Midbrain (tissue), 1 donor: ENCODE results near the gene PCF11.
"Not testable (repeated sequence)": the region's sequence is repeated elsewhere in the genome, so short reads cannot be mapped to it uniquely, and the experiment has no call there.

Experiments used
- DNase-seq: peaks from one replicate; lab custom pipeline; 2025; lab: John Stamatoyannopoulos, UW

The PCF11 gene, protein sequence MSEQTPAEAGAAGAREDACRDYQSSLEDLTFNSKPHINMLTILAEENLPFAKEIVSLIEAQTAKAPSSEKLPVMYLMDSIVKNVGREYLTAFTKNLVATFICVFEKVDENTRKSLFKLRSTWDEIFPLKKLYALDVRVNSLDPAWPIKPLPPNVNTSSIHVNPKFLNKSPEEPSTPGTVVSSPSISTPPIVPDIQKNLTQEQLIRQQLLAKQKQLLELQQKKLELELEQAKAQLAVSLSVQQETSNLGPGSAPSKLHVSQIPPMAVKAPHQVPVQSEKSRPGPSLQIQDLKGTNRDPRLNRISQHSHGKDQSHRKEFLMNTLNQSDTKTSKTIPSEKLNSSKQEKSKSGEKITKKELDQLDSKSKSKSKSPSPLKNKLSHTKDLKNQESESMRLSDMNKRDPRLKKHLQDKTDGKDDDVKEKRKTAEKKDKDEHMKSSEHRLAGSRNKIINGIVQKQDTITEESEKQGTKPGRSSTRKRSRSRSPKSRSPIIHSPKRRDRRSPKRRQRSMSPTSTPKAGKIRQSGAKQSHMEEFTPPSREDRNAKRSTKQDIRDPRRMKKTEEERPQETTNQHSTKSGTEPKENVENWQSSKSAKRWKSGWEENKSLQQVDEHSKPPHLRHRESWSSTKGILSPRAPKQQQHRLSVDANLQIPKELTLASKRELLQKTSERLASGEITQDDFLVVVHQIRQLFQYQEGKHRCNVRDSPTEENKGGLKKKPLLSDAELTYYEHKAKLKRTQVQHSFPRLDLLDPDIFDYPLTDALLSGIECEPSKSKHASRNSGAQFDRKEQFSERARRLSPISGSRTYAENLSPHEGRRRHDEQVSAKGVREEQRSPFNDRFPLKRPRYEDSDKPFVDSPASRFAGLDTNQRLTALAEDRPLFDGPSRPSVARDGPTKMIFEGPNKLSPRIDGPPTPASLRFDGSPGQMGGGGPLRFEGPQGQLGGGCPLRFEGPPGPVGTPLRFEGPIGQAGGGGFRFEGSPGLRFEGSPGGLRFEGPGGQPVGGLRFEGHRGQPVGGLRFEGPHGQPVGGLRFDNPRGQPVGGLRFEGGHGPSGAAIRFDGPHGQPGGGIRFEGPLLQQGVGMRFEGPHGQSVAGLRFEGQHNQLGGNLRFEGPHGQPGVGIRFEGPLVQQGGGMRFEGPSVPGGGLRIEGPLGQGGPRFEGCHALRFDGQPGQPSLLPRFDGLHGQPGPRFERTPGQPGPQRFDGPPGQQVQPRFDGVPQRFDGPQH (N-terminal part only)

DNA sequence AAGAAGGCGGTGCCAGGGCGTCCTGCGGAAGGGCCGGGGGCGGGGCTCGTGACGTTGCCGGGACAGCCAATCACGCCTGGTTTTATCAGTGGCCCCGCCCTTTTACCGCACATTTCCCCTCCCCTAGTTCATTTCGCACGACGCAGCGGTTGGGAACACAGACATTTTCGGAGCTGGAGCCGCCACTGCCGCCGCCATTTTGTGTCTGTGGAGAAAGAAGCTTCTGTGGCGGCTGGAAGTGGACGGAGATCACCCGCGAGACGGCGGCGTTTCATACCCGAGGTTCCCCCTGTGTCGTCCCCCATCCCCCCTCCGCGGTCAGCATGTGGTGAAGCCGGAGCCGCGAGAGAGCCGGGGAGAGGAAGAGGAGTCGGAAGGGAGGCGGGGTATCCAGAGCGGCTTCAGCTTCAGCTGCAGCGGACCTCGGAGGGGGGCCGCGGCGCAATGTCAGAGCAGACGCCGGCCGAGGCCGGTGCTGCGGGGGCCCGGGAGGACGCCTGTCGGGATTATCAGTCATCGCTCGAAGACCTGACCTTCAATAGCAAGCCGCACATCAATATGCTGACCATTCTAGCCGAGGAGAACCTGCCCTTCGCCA lies at the start of gene PCF11:
TSS of gene PCF11 (plus strand) at position 136 of the 598 bp plus-strand sequence. CDS start at position 445, 309 bp downstream.
- DNase-seq = no peak

DNA sequence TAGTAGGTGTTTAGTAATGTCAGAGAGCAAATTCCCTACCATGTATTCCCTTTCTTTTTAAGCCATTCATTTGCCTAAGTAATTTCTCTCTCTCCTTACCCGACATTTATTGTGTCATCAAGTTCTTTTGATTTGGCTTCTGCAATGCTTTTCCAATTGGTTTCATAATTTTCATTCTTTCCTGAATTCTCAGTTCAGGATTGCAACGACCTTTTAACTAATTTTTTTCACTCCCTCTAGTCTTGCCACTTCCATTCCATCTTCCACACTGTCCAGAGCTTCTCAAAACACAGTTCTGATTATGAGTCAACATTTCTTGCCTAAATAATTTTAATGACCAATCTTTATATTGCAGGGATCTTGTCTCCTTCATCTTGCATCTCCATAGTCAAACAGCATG lies 44.0 kb upstream of the PCF11 start:
- no peak for DNase-seq

DNA sequence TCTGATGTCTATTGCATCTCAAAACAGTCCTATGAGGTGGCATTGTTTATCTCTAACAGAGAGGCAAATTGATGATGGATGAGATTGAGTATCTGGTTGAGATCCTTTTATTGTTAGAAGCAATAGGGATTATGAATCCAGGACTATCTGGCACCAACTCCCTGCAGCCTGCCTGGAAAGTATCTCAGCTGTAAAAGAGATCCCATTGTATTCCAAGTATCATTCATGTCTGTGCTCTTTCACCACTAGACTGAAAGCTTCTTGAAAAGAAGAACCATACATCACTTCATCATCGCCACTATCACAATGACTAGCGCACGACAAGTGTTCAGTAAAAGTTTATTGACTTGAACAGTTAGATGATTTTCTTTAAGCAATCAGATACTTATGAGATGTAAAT lies 41.9 kb upstream of the PCF11 start:
- no peak for DNase-seq

DNA sequence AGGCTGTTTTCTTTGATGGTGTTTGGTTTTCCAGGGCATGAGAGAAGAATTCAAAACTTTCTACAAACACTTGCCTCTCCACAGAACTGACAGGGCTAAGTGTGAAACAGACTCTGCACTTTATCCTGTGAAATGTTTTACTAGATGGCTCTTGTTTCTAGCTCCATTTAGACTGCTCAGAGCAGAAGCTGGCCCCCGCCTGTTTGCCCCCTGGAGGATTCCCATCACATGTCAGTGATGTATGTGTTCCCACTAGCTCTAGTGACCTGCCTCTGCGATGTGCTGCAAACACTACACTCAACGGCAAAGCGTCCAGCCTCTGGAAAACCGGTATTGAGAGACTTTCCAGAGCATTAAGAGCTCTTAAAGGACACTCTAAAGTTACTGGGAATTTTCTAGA lies 41.4 kb upstream of the PCF11 start:
- DNase-seq = no peak

DNA sequence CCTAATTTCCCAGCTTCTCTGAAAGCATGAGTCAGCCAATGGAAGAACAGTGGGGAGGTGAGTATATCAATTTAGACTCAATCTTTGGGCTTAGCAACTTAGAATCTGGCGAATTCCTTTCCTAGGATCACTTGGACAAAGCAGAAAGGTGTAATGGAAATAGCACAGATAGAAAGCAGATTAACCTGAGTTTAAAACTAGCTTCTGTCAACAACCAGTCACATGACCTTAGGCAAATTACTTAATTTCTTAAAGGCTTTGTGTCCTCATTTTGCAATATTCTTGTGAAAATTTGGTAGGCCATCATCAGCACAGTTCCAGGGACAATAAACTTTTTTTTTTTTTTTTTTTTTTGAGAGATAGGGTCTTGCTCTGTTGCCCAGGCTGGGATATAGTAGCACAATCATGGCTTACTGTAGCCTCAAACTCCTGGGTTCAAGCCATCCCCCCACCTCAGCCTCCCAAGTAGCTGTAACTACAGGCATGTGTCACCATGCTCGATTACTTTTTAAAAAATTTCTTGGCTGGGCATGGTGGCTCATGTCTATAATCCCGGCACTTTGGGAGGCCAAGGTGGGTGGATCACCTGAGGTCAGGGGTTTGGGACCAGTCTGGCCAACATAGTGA lies 40.8 kb upstream of the PCF11 start:
- no peak for DNase-seq

DNA sequence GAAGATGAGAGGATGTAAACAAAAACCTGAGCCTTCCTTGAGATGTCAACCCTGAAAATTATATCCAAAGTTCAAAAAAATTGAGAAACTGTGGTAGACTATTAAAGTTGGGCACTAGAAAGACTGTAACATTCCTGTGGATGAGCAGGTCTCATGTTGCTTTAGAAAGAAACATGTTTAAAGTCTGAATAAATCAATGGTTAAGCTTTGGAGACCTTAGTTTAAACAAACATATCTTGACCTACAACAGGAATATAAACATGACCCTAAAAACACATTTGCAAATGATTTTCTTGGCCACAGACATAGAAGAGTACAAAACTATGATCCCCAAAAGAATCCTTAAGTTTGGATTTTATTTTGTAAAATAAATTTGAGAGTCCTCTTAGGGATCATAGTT lies 38.1 kb upstream of the PCF11 start:
- DNase-seq = no peak

DNA sequence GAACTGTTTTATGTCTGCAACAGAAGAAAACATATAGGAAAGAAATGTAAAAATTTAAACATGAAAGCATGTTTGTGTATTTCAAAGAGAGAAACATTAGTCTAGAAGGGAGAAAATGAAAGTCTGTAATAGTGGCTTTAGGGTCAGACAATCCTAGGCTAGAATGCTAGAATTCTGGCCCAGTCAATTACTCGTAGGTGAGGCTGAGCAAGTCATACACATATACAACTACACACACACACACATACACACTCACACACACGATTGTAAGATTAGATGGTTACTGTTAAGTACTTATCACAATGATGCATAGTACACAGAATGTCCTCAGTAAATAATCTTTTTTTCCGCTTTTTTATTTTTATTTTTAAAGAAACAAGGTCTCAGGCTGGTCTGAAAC lies 37.7 kb upstream of the PCF11 start:
- no peak for DNase-seq

DNA sequence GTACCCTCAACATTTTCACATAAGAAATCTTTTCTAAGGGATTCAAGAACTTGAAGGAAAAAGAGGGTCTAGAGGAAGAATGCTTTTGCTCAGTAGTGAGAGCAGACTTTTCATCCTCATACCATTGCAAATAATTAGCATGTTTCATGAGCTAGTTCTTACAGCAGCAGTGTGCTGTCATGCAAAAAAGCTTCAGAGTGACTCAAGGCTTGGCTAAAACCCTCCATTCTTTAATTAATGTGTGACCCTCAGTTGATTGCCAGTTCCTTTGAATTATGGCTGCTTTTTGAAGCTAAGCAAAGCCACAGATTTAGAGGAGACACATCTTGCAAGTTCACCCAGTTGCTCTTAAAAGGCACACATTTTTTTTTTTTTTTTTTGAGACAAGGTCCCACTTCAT lies 36.6 kb upstream of the PCF11 start:
- DNase-seq = no peak

DNA sequence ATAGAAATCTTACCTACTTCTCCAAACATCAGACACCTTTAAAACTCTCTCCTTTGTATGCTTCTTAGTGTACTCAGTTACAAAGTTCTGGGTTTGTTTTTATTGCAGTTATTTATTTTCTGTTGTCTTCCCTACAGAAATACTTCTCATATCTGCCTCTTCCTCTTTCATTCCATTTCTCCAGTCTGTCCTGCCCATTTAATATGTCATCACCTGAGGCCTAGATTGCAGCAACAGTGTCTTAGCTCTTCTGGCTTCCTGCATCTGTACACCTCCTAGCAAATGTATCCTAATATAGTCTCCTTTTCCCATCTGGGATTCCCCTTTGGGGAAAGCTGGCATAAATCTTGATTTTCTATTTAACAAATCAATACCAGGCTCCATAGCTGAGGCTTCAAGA lies 34.9 kb upstream of the PCF11 start:
- no peak for DNase-seq

DNA sequence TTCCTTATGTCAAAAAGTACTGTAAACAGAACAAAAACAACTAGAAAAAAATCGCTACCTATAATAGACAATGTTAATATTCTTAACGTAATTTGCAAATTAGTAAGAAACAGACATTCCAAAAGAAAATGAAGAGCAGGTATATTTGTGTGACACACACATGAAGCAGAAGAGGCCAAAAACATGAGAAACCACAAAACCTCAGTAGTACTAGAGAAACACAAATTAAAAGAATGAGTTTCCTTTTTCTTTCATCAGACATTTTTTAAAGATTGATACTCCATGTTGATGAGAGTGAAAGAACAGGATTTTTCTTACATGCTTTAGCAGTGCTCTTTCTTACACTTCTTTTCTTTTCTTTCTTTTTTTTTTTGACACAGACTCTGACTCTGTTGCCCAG lies 34.2 kb upstream of the PCF11 start:
- DNase-seq = no peak

DNA sequence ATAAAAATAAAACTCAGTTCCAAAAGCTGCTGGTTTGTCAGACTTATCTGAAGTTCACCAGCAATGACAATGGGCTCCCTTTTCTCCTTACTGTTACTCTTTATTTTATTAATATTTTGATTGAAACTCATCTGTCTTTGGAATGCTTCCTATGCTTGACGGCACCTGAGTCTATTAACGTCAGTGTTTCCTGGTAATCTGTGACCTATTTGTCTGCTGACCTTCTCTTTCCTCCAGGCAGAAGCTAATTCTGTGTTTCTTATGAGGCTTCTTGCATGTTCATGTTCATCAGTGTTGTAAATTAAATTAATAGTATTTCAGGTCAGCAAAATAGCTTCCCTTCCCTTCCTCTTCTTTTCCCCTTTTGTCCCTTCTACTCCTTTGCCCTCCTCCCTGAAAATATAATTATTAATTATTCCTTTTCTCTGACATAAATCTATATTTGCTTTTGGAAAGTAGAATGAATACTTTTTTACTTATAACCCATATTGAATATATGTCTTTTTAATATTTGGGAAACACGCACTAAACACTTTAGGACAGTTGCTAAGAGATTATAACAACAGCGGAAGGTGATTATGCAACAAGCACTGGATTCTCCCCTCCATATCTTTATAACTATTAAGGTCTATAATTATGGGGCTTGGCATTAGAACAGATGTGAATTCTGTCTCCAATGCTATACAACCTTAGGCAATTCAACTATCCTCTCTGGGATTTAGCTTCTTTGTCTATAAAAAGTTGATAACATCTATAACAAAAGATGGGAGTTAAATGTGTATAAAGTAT lies 32.1 kb upstream of the PCF11 start:
- DNase-seq = no peak

DNA sequence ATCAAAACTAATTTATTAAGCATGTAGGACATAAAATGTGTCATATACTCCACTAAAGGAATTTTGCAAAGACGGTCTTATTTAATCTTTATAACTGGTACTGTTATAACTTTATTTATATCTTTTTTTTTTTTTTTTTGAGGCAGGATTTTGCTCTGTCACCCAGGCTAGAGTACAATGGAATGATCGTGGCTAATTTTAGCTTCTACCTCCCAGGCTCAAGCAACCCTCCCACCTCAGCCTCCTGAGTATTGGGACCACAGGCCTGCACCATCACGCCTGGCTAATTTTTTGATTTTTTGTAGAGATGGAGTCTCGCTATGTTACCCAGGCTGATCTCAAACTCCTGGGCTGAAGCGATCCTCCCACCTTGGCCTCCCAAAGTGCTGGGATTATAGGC lies 31.4 kb upstream of the PCF11 start:
- no peak for DNase-seq

DNA sequence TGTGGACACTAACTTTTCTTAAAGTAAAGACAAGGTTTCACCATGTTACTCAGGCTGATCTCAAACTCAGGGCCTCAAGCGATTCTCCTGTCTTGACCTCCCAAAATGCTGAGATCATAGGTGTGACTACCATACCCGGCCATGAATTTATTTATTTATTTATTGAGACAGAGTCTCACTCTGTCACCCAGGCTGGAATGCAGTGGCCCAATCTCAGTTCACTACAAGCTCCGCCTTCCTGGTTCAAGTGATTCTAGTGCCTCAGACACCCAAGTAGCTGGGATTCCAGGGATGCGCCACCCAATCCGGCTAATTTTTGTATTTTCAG lies 29.7 kb upstream of the PCF11 start:
- DNase-seq = no peak

DNA sequence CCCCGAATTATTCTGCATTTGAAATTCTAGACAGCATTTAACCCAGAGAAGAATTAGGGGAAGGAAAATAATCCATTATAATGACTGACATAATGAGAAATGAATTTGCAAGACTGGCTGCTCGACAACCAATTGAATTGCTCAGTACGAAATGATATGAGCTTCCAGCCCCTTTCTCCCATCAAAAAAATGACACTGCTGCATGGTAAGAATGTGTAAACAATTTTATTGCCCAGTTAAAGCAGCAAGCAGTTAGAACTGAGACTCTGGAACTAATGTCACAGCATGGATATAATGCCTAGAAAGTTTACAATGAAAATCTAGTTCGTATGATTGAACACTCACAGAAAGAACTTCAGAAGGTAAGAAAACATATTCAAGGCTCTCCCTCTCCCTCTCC lies 24.7 kb upstream of the PCF11 start:
- DNase-seq = no peak

DNA sequence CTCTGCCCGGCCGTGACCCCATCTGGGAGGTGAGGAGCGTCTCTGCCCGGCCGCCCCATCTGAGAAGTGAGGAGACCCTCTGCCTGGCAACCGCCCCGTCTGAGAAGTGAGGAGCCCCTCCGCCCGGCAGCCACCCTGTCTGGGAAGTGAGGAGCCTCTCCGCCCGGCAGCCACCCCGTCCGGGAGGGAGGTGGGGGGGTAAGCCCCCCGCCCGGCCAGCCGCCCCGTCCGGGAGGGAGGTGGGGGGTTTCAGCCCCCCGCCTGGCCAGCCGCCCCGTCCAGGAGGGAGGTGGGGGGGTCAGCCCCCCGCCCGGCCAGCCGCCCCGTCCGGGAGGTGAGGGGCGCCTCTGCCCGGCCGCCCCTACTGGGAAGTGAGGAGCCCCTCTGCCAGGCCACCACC lies 23.7 kb upstream of the PCF11 start:
- DNase-seq = not testable (repeated sequence)

DNA sequence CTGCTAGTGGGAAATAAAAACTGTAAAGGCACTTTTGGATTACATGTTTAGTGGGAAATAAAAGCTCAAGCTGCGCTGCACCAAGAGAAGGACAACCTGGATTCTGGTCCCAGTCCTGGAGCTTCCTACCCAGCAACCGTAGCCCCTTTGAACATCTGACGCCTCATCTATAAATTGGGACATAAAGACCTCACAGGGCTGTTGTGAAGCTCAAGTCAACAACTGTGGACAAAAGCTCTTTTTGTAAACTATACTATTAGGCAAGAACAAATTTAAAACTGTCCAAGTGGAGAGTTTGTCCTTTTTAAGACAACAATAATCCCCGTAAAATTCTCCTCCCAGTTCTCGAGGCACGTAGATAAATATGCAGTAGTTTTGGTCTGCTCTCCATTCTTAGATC lies 17.6 kb upstream of the PCF11 start:
- no peak for DNase-seq

DNA sequence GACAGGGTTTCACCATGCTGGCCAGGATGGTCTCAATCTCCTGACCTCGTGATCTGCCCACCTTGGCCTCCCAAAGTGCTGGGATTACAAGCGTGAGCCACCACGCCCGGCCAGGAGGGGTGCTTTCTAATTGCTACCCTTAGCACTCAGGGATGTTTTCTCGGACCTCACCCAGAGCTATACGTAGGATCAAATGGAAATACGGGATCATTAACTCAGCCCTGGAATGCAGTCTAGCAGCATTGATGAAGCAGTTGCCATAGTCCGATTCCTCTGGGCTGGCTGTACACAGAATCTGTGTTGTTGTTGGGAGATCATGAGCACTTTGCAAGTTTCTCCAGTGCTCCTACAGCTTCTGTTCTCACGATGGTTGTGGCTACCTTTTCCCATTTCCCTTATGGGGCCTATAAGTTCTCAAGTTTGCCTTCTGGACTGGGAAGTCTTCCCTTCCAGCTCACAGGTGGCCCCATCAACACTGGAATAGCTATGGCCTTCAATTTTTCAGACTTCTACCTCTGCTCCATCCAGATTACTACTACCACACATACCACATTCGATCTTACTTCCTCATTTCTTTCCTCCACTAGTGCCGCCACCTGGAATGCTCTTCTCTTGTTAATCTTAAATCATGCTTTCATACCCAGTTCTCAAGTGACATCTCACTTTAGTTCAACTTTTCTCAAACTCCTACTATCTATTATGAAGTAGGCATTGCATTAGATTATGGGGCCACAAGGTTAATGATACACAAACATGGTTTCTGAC lies 16.1 kb upstream of the PCF11 start:
- DNase-seq = no peak

DNA sequence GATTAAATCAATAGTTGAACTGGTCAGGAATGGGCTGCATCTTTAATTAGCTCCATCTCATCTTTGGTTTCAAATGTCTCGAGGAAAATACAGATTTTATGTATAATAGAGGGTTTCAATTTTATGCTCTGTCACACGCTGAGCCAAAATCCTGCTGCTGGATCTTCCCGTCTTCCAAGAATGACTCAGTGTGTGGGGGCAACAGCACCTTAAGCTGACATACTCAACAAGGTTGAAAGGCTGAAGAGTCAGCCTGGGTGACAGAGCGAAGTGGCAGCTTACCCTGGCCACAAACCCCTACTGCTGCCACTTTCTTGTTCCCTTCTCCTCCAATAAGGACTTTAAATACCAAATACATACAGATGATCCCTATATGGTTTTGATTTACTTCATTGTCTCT lies 9.0 kb upstream of the PCF11 start:
- no peak for DNase-seq

DNA sequence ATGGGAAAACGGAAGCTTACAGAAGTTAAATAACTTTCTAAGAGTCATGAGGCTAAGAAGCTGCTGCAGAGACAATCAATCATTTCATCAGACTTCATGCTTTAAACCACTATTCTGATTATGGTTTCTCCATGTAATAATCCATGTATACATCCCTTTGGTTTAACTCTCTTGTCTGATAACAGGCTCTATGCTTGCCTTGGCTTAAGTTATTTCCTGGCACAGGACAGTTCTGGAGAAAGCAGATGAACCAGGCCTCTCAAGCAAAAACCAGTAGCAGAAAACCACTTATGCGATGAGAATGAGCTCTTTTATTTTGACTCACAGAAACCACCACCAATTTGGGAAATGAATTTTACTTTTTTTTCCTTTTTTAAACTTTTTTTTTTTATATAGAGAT lies 6.5 kb upstream of the PCF11 start:
- DNase-seq = no peak

DNA sequence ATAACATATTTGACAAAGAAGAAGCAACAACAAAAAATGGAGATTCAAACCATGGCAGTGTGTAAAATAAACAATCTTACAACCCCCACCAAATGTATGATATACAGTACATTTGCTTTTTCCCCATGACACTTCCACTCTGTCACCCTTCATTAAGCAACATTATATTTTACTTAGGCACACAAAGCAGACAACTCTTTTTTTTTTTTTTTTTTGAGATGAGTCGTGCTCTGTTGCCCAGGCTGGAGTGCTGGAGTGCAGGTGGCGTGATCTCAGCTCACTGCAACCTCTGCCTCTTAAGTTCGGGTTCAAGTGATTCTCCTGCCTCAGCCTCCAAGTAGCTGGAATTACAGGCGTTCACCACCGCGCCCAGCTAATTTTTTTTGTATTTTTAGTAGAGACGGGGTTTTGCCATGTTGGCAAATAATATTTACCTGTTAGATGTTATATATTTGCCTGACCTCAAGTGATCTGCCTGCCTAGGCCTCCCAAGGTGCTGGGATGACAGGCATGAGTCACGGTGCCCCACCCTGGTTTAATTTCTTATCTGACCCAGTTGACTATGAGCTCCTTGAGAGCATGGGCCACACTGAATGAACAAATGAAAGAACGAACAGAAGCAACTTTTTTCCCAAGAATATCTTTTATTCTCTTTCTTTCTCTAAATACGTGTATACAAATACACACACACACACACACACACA lies 5.5 kb upstream of the PCF11 start:
- no peak for DNase-seq
